H9 (cell line): ENCODE results near the gene DMTF1. TPM values are rescaled to one million over a fixed set of nuclear protein-coding genes. Genes with fewer than 3 reads are reported as not detected.

Experiments used
- DNase-seq: peaks from one replicate; pipeline ENCODE4 v3.0.0-alpha.2; 2017
- H2AFZ ChIP-seq: one replicate; pipeline ENCODE4 v1.6.1; 2013; ENCODE audit warnings: mild to moderate bottlenecking, low read length, control low read depth, moderate library complexity
- H2AK5ac ChIP-seq: 2 replicates; pipeline ENCODE4 v1.6.1; 2013; ENCODE audit warnings: low read length, control low read depth, mixed read lengths; ENCODE audit not compliant: insufficient read length
- H2BK120ac ChIP-seq: one replicate; pipeline ENCODE4 v1.6.1; 2013; ENCODE audit warnings: low read depth, mild to moderate bottlenecking, low read length, control low read depth, inconsistent platforms; ENCODE audit not compliant: poor library complexity, severe bottlenecking
- H2BK12ac ChIP-seq: 2 replicates; pipeline ENCODE4 v1.6.1; 2013; ENCODE audit warnings: low read length, control low read depth, mixed read lengths, low read depth; ENCODE audit not compliant: insufficient read length
- H2BK15ac ChIP-seq: 2 replicates; pipeline ENCODE4 v1.6.1; 2013; ENCODE audit warnings: low read depth, low read length, control low read depth
- H2BK20ac ChIP-seq: one replicate; pipeline ENCODE4 v1.6.1; 2013; ENCODE audit warnings: low read depth, mild to moderate bottlenecking, low read length, control low read depth, inconsistent platforms; ENCODE audit not compliant: poor library complexity, severe bottlenecking
- H2BK5ac ChIP-seq: 2 replicates; pipeline ENCODE4 v1.6.1; 2013; ENCODE audit warnings: low read length, control low read depth, mixed read lengths; ENCODE audit not compliant: insufficient read length
- H3K14ac ChIP-seq: 2 replicates; pipeline ENCODE4 v1.6.1; 2013; ENCODE audit warnings: low read length, control low read depth; ENCODE audit not compliant: insufficient read depth
- H3K18ac ChIP-seq: 2 replicates; pipeline ENCODE4 v1.6.1; 2013; ENCODE audit warnings: low read depth, mild to moderate bottlenecking, mixed read lengths, low read length, control low read depth; ENCODE audit not compliant: insufficient read length
- H3K23ac ChIP-seq: 2 replicates; pipeline ENCODE4 v1.6.1; 2013; ENCODE audit warnings: low read length, control low read depth, mixed read lengths, low read depth; ENCODE audit not compliant: insufficient read length
- H3K23me2 ChIP-seq: 2 replicates; pipeline ENCODE4 v1.6.1; 2013; ENCODE audit warnings: low read depth, mild to moderate bottlenecking, mixed read lengths, low read length, control low read depth; ENCODE audit not compliant: insufficient read length, poor library complexity, severe bottlenecking
- H3K27ac ChIP-seq: 2 replicates; pipeline ENCODE4 v1.5.1; 2013; ENCODE audit warnings: low read length, control low read depth, mixed read lengths, low read depth; ENCODE audit not compliant: insufficient read length
- H3K27me3 ChIP-seq: 2 replicates; pipeline ENCODE4 v1.6.1; 2013; ENCODE audit warnings: low read length, control low read depth, inconsistent platforms; ENCODE audit not compliant: insufficient read depth
- H3K4ac ChIP-seq: 2 replicates; pipeline ENCODE4 v1.6.1; 2013; ENCODE audit warnings: low read depth, mild to moderate bottlenecking, control low read depth, inconsistent platforms, low read length, moderate library complexity
- H3K4me1 ChIP-seq: 2 replicates; pipeline ENCODE4 v1.6.1; 2013; ENCODE audit warnings: low read length, control low read depth, inconsistent platforms; ENCODE audit not compliant: insufficient read depth
- H3K4me2 ChIP-seq: 2 replicates; pipeline ENCODE4 v1.6.1; 2013; ENCODE audit warnings: low read length, control low read depth, mixed read lengths; ENCODE audit not compliant: insufficient read length, insufficient read depth
- H3K56ac ChIP-seq: 2 replicates; pipeline ENCODE4 v1.6.1; 2013; ENCODE audit warnings: low read depth, mild to moderate bottlenecking, mixed read lengths, low read length, control low read depth; ENCODE audit not compliant: insufficient read length
- H3K79me1 ChIP-seq: 2 replicates; pipeline ENCODE4 v1.6.1; 2013; ENCODE audit warnings: low read depth, mild to moderate bottlenecking, moderate library complexity, low read length, control low read depth, inconsistent platforms; ENCODE audit not compliant: insufficient read depth, poor library complexity, severe bottlenecking
- H3K79me2 ChIP-seq: 2 replicates; pipeline ENCODE4 v1.6.1; 2013; ENCODE audit warnings: low read length, control low read depth, inconsistent platforms; ENCODE audit not compliant: insufficient read depth
- H3K9ac ChIP-seq: 2 replicates; pipeline ENCODE4 v1.6.1; 2013; ENCODE audit warnings: low read length, control low read depth, mixed read lengths; ENCODE audit not compliant: insufficient read length; ENCODE audit errors: extremely low read depth
- H3K9me3 ChIP-seq: one replicate; pipeline ENCODE4 v1.6.1; 2013; ENCODE audit warnings: low read depth, low read length, inconsistent platforms; ENCODE audit not compliant: control insufficient read depth
- H3T11ph ChIP-seq: one replicate; pipeline ENCODE4 v1.6.1; 2013; ENCODE audit warnings: mild to moderate bottlenecking, low read length, control low read depth, inconsistent platforms
- H4K20me1 ChIP-seq: one replicate; pipeline ENCODE4 v1.6.1; 2013; ENCODE audit not compliant: control insufficient read depth, insufficient read length, insufficient read depth
- H4K5ac ChIP-seq: 2 replicates; pipeline ENCODE4 v1.6.1; 2013; ENCODE audit warnings: low read depth, mild to moderate bottlenecking, mixed read lengths, low read length, control low read depth; ENCODE audit not compliant: insufficient read length
- H4K8ac ChIP-seq: replicated peaks from 2 replicates; pipeline ENCODE4 v1.6.1; 2013; ENCODE audit warnings: low read length, control low read depth, mixed read lengths, low read depth; ENCODE audit not compliant: insufficient read length
- H4K91ac ChIP-seq: 2 replicates; pipeline ENCODE4 v1.6.1; 2013; ENCODE audit warnings: low read depth, mild to moderate bottlenecking, moderate library complexity, mixed read lengths, low read length, control low read depth; ENCODE audit not compliant: insufficient read length
- H3K27ac Mint-ChIP-seq, 3 experiments: 2 replicates in 2 of 3; 3 replicates in 1 of 3; pipeline ENCODE4 v1.8.0; 2020 to 2021; ENCODE audit warnings: mixed read lengths in 3 of 3, mild to moderate bottlenecking in 1 of 3, moderate library complexity in 1 of 3
- H3K27me3 Mint-ChIP-seq: 2 replicates; pipeline ENCODE4 v1.8.0; 2021; ENCODE audit warnings: low read depth, mild to moderate bottlenecking, moderate library complexity, mixed read lengths
- H3K36me3 Mint-ChIP-seq, 3 experiments: 2 replicates in 2 of 3; 3 replicates in 1 of 3; pipeline ENCODE4 v1.8.0; 2020 to 2021; ENCODE audit warnings: low read depth in 3 of 3, mixed read lengths in 3 of 3; ENCODE audit not compliant: insufficient read depth in 1 of 3
- H3K4me1 Mint-ChIP-seq, 2 experiments: 2 replicates each; pipeline ENCODE4 v1.8.0; 2020; ENCODE audit warnings: mixed read lengths in 2 of 2
- H3K4me3 Mint-ChIP-seq, 2 experiments: 2 replicates in 1 of 2; 3 replicates in 1 of 2; pipeline ENCODE4 v1.8.0; 2020 to 2021; ENCODE audit warnings: mild to moderate bottlenecking in 2 of 2, mixed read lengths in 2 of 2, moderate library complexity in 1 of 2
- H3K9me3 Mint-ChIP-seq, 2 experiments: 2 replicates in 1 of 2; 3 replicates in 1 of 2; pipeline ENCODE4 v1.8.0; 2020; ENCODE audit warnings: mild to moderate bottlenecking in 2 of 2, mixed read lengths in 2 of 2, moderate library complexity in 1 of 2
- WGBS: extraction: QIAGEN DNeasy Blood & Tissue Kit; methylation state at CpG from one replicate; pipeline ENCODE4 v1.1.7; 2013; ENCODE audit warnings: missing lambda C conversion rate, low lambda C conversion rate, mixed read lengths; ENCODE audit not compliant: insufficient read length; ENCODE audit errors: extremely low coverage; 5-methylcytosine and 5-hydroxymethylcytosine counted together
- total RNA-seq: library from RNA; stranded (reverse); gene quantifications from 2 replicates; pipeline ENCODE4 v1.2.1, GENCODE V29; 2021
- TF ChIP-seq, protein P1 (sequence below): fragments of 200-600 bp; sonication (generic); conservative IDR thresholded peaks from 3 replicates; pipeline ENCODE4 v1.8.0; 2021; ENCODE audit warnings: antibody characterized with exemption, mild to moderate bottlenecking

DMTF1 gene
- total RNA-seq, 1 experiment from 2014 or later: 111 TPM

DNA sequence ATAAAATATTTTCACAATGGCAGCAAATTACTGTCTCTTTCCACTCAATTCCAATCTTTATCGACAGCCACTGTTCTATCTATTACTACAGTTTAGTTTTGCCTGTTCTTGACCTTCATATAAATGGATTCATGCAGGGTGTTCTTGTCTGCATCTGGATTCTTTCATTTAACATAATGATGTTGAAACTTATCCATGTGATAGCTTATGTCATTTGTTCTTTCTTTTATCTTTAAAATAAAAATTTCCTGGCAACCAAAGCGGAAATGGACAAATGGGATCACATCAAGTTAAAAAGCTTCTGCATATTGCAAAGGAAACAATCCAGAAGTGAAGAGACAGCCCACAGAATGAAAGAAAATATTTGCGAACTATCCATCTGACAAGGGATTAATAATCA, 20.5 kb upstream of the DMTF1 start:
- Histone ChIP-seq H3K23me2 (no peaks in the 10 kb centered on the region), H3K4ac (no peak overlapping the region), H2BK120ac (no peak overlapping the region), H3K27ac (no peak overlapping the region), H3K18ac (no peak overlapping the region), H4K8ac (no peak overlapping the region), H3T11ph (no peak overlapping the region), H3K4me1 (peaks cover 6% of the 10 kb centered on the region; the same call in 1 of the 2 replicates), H2BK15ac (no peak overlapping the region), H3K27me3 (no peaks in the 10 kb centered on the region), H3K79me2 (no peaks in the 10 kb centered on the region), H2AK5ac (no peak overlapping the region), H3K23ac (no peak overlapping the region), H2AFZ (no peak overlapping the region), H4K20me1 (no peaks in the 10 kb centered on the region), H4K91ac (no peak overlapping the region), H3K4me2 (no peak overlapping the region), H4K5ac (no peak overlapping the region), H2BK5ac (no peak overlapping the region), H3K56ac (no peak overlapping the region), H3K9ac (no peak overlapping the region), H2BK12ac (no peak overlapping the region), H2BK20ac (no peak overlapping the region), H3K9me3 (no peaks in the 10 kb centered on the region), H3K79me1 (no peaks in the 10 kb centered on the region), H3K14ac (no peak overlapping the region)
- Mint-ChIP-seq H3K4me3 (no peak overlapping the region), H3K27me3 (no peaks in the 10 kb centered on the region), H3K36me3 (no peaks in the 10 kb centered on the region), H3K27ac (no peak overlapping the region; a peak in 1 of 7 replicates), H3K4me1 (peaks cover 27 to 37% of the 10 kb centered on the region in 2 experiments), H3K9me3 (no peaks in the 10 kb centered on the region)
- WGBS: no CpG with 5 or more reads among the region's 3 CpGs
- no peak for DNase-seq
- TF ChIP-seq, protein P1, sequence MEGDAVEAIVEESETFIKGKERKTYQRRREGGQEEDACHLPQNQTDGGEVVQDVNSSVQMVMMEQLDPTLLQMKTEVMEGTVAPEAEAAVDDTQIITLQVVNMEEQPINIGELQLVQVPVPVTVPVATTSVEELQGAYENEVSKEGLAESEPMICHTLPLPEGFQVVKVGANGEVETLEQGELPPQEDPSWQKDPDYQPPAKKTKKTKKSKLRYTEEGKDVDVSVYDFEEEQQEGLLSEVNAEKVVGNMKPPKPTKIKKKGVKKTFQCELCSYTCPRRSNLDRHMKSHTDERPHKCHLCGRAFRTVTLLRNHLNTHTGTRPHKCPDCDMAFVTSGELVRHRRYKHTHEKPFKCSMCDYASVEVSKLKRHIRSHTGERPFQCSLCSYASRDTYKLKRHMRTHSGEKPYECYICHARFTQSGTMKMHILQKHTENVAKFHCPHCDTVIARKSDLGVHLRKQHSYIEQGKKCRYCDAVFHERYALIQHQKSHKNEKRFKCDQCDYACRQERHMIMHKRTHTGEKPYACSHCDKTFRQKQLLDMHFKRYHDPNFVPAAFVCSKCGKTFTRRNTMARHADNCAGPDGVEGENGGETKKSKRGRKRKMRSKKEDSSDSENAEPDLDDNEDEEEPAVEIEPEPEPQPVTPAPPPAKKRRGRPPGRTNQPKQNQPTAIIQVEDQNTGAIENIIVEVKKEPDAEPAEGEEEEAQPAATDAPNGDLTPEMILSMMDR: no peak
